ENCODE data around the gene LVRN.

LVRN gene

GRCh38 chr5:116023619-116024018 lies 61.3 kb downstream of the LVRN start:
- H3K4me1 ChIP-seq (ENCODE audit: control extremely low read depth in 1 of 4, control insufficient read depth in 4 of 4, insufficient read depth in 4 of 4, low read length in 3 of 4): no peaks in the 10 kb centered on the region
- DNase-seq: no peak
- no peaks in the 10 kb centered on the region for H3K9me3 ChIP-seq (ENCODE audit: control extremely low read depth in 1 of 5, control insufficient read depth in 4 of 5, insufficient read depth in 2 of 5, low read depth in 1 of 5, low read length in 4 of 5)
- H3K27me3 ChIP-seq (replicated peaks in 2 of 5; ENCODE audit: control insufficient read depth in 4 of 5, insufficient read depth in 5 of 5, low read length in 4 of 5): no peaks in the 10 kb centered on the region
- no peak overlapping the region for H3K27ac ChIP-seq (ENCODE audit: insufficient read depth in 1 of 2, low read depth in 1 of 2, low read length in 2 of 2, poor library complexity in 1 of 2, severe bottlenecking in 2 of 2)
- no peaks in the 10 kb centered on the region for H3K36me3 ChIP-seq (ENCODE audit: control insufficient read depth in 4 of 4, insufficient read depth in 4 of 4, low read length in 3 of 4)
- ChIA-PET CTCF (no interaction called here), POLR2A (no interaction called here)
- H3K4me3 ChIP-seq (ENCODE audit: control insufficient read depth in 1 of 7, extremely low read depth in 1 of 7, insufficient read depth in 4 of 7, low read depth in 2 of 7, low read length in 6 of 7): no peak overlapping the region

DNA sequence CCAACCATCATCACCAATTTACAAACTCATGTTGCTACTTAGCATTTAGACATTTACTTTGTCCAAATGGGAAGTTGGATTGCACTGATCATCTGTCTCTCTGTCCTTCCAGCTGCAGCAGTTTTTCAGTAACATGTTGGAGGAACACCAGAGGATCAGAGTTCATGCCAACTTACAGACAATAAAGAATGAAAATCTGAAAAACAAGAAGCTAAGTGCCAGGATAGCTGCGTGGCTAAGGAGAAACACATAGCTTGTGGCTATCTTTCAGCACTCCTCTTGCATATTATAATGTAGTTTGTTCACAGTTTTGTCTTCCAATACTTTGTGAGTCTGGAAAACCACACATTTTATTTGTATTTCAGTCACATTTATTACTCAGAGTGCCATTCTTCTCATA lies 63.6 kb downstream of the LVRN start:
- H3K27ac ChIP-seq (ENCODE audit: insufficient read depth in 1 of 2, low read depth in 1 of 2, low read length in 2 of 2, poor library complexity in 1 of 2, severe bottlenecking in 2 of 2): no peak overlapping the region
- POLR2A ChIA-PET: no interaction called here
- CTCF ChIA-PET: no interaction called here

DNA sequence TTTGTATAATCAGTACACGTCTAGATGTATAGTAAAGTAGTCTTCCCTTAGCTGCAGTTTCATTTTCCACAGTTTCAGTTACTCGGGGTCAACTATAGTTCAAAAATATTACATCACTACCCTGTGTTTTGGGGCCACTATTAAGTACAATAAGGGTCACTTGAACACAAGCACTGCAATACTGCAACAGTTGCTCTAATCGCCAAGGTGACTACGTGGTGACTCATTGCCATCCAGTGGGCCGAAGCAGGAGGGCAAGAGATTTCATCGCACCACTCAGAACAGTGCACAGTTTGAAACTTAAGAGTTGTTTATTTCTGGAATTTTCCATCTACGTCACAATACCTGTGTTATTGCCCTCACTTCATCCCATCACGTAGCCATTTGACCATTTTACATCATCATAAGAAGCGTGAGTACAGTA lies 69.8 kb downstream of the LVRN start, which contains the start of gene ARL14EPL:
Gene ARL14EPL, plus strand, starts transcription at position 379 of the 424 bp plus-strand sequence. CDS start 18,994 bp downstream, outside the sequence.
- Histone ChIP-seq H3K4me1 (ENCODE audit: control extremely low read depth in 1 of 4, control insufficient read depth in 4 of 4, insufficient read depth in 4 of 4, low read length in 3 of 4) (peaks cover 0 to 5% (median 2%) of the 10 kb centered on the region in 4 experiments), H3K27ac (ENCODE audit: insufficient read depth in 1 of 2, low read depth in 1 of 2, low read length in 2 of 2, poor library complexity in 1 of 2, severe bottlenecking in 2 of 2) (no peak within 1 kb of the TSS), H3K4me3 (ENCODE audit: control insufficient read depth in 1 of 7, extremely low read depth in 1 of 7, insufficient read depth in 4 of 7, low read depth in 2 of 7, low read length in 6 of 7) (no peak within 1 kb of the TSS), H3K9me3 (ENCODE audit: control extremely low read depth in 1 of 5, control insufficient read depth in 4 of 5, insufficient read depth in 2 of 5, low read depth in 1 of 5, low read length in 4 of 5) (no peaks in the 10 kb centered on the region), H3K27me3 (replicated peaks in 2 of 5; ENCODE audit: control insufficient read depth in 4 of 5, insufficient read depth in 5 of 5, low read length in 4 of 5) (no peaks in the 10 kb centered on the region), H3K36me3 (ENCODE audit: control insufficient read depth in 4 of 4, insufficient read depth in 4 of 4, low read length in 3 of 4) (no peaks in the 10 kb centered on the region)
- POLR2A ChIA-PET: no interaction called here
- CTCF ChIA-PET: no interaction called here
- WGBS (ENCODE audit: insufficient coverage): 72% methylated on average over 6 of the region's 9 CpGs
- peak in 2 of 3 donors; percentile 48 to 71 for DNase-seq

More for the DNA sequence above, 63.6 kb downstream of the LVRN start:
- Histone ChIP-seq H3K4me1 (ENCODE audit: control extremely low read depth in 1 of 4, control insufficient read depth in 4 of 4, insufficient read depth in 4 of 4, low read length in 3 of 4) (no peaks in the 10 kb centered on the region), H3K9me3 (ENCODE audit: control extremely low read depth in 1 of 5, control insufficient read depth in 4 of 5, insufficient read depth in 2 of 5, low read depth in 1 of 5, low read length in 4 of 5) (no peaks in the 10 kb centered on the region), H3K4me3 (ENCODE audit: control insufficient read depth in 1 of 7, extremely low read depth in 1 of 7, insufficient read depth in 4 of 7, low read depth in 2 of 7, low read length in 6 of 7) (no peak overlapping the region), H3K36me3 (ENCODE audit: control insufficient read depth in 4 of 4, insufficient read depth in 4 of 4, low read length in 3 of 4) (no peaks in the 10 kb centered on the region), H3K27me3 (replicated peaks in 2 of 5; ENCODE audit: control insufficient read depth in 4 of 5, insufficient read depth in 5 of 5, low read length in 4 of 5) (no peaks in the 10 kb centered on the region)
- WGBS (ENCODE audit: insufficient coverage): 100% methylated on average over 1 of the region's 1 CpG
- DNase-seq: no peak

GRCh38 chr5:116032991-116033390 lies 70.7 kb downstream of the LVRN start:
- ChIA-PET CTCF (no interaction called here), POLR2A (no interaction called here)
- no peaks in the 10 kb centered on the region for H3K36me3 ChIP-seq (ENCODE audit: control insufficient read depth in 4 of 4, insufficient read depth in 4 of 4, low read length in 3 of 4)
- H3K4me3 ChIP-seq (ENCODE audit: control insufficient read depth in 1 of 7, extremely low read depth in 1 of 7, insufficient read depth in 4 of 7, low read depth in 2 of 7, low read length in 6 of 7): no peak overlapping the region
- no peaks in the 10 kb centered on the region for H3K9me3 ChIP-seq (ENCODE audit: control extremely low read depth in 1 of 5, control insufficient read depth in 4 of 5, insufficient read depth in 2 of 5, low read depth in 1 of 5, low read length in 4 of 5)
- peaks cover 0 to 12% (median 5%) of the 10 kb centered on the region in 4 experiments for H3K4me1 ChIP-seq (ENCODE audit: control extremely low read depth in 1 of 4, control insufficient read depth in 4 of 4, insufficient read depth in 4 of 4, low read length in 3 of 4)
- no peak for DNase-seq
- H3K27me3 ChIP-seq (replicated peaks in 2 of 5; ENCODE audit: control insufficient read depth in 4 of 5, insufficient read depth in 5 of 5, low read length in 4 of 5): no peaks in the 10 kb centered on the region
- H3K27ac ChIP-seq (ENCODE audit: insufficient read depth in 1 of 2, low read depth in 1 of 2, low read length in 2 of 2, poor library complexity in 1 of 2, severe bottlenecking in 2 of 2): no peak overlapping the region
- WGBS (ENCODE audit: insufficient coverage): no CpG with 5 or more reads among the region's 3 CpGs

DNA sequence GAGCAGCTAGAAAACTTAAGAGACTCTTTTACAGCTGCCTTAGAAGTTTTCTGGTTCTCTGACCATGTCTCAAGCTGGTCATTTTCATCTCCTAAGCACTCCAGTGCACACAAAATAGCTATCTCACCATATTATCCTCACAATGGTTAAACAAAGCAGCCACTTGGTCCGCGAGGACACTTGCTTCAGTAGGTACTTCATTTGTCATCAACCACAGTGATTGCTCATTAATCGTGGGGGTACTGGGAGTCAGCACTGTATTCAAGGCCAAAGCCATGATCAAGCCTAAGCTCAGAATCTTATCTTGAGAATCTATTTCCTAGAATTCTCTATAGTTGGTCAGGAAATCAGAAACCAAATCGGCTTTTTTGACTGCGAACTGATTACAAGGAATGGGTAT lies 72.8 kb downstream of the LVRN start:
- Histone ChIP-seq H3K27ac (ENCODE audit: insufficient read depth in 1 of 2, low read depth in 1 of 2, low read length in 2 of 2, poor library complexity in 1 of 2, severe bottlenecking in 2 of 2) (no peak overlapping the region), H3K36me3 (ENCODE audit: control insufficient read depth in 4 of 4, insufficient read depth in 4 of 4, low read length in 3 of 4) (no peaks in the 10 kb centered on the region), H3K9me3 (ENCODE audit: control extremely low read depth in 1 of 5, control insufficient read depth in 4 of 5, insufficient read depth in 2 of 5, low read depth in 1 of 5, low read length in 4 of 5) (no peaks in the 10 kb centered on the region), H3K27me3 (replicated peaks in 2 of 5; ENCODE audit: control insufficient read depth in 4 of 5, insufficient read depth in 5 of 5, low read length in 4 of 5) (no peaks in the 10 kb centered on the region), H3K4me1 (ENCODE audit: control extremely low read depth in 1 of 4, control insufficient read depth in 4 of 4, insufficient read depth in 4 of 4, low read length in 3 of 4) (peaks cover 11 to 26% (median 15%) of the 10 kb centered on the region in 4 experiments), H3K4me3 (ENCODE audit: control insufficient read depth in 1 of 7, extremely low read depth in 1 of 7, insufficient read depth in 4 of 7, low read depth in 2 of 7, low read length in 6 of 7) (no peak overlapping the region)
- no peak for DNase-seq
- CTCF ChIA-PET: interaction anchor here (1.5 kb wide), 1 partner anchor 33 kb away, joined by 4 read pairs; no protein-coding TSS in a partner anchor
- POLR2A ChIA-PET: no interaction called here
- WGBS (ENCODE audit: insufficient coverage): 94% methylated on average over 2 of the region's 5 CpGs

GRCh38 chr5:116037236-116037822 lies 75.1 kb downstream of the LVRN start:
- 95% methylated on average over 2 of the region's 3 CpGs for WGBS (ENCODE audit: insufficient coverage)
- Histone ChIP-seq H3K36me3 (ENCODE audit: control insufficient read depth in 4 of 4, insufficient read depth in 4 of 4, low read length in 3 of 4) (no peaks in the 10 kb centered on the region), H3K4me1 (ENCODE audit: control extremely low read depth in 1 of 4, control insufficient read depth in 4 of 4, insufficient read depth in 4 of 4, low read length in 3 of 4) (peaks cover 11 to 26% (median 13%) of the 10 kb centered on the region in 4 experiments), H3K27me3 (replicated peaks in 2 of 5; ENCODE audit: control insufficient read depth in 4 of 5, insufficient read depth in 5 of 5, low read length in 4 of 5) (no peaks in the 10 kb centered on the region), H3K9me3 (ENCODE audit: control extremely low read depth in 1 of 5, control insufficient read depth in 4 of 5, insufficient read depth in 2 of 5, low read depth in 1 of 5, low read length in 4 of 5) (no peaks in the 10 kb centered on the region), H3K27ac (ENCODE audit: insufficient read depth in 1 of 2, low read depth in 1 of 2, low read length in 2 of 2, poor library complexity in 1 of 2, severe bottlenecking in 2 of 2) (no peak overlapping the region), H3K4me3 (ENCODE audit: control insufficient read depth in 1 of 7, extremely low read depth in 1 of 7, insufficient read depth in 4 of 7, low read depth in 2 of 7, low read length in 6 of 7) (no peak overlapping the region)
- POLR2A ChIA-PET: no interaction called here
- CTCF ChIA-PET: no interaction called here
- peak in 2 of 3 donors; percentile 9 to 14 for DNase-seq

DNA sequence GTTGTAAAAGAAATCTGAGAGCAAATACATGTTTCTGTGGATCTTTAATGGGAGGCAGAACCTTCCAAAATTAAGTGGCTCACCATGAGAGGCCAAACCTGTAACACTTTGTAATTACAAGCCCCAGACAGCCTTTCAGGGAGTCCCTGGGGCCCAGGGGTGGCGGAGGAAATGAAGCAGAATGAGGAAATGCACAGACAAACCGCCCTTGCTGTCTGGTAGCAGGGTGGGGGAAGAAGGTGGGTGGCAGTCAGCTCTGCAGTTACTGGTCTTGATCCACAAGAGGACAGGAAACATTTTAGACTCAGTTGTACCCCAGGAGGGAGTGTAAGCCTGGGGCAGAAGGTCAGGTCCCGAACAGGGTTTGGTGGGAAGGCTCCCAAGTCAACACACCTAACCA lies 76.5 kb downstream of the LVRN start:
- Histone ChIP-seq H3K4me3 (ENCODE audit: control insufficient read depth in 1 of 7, extremely low read depth in 1 of 7, insufficient read depth in 4 of 7, low read depth in 2 of 7, low read length in 6 of 7) (peak overlapping the region in 1 of 7 experiments; percentile 39), H3K27ac (ENCODE audit: insufficient read depth in 1 of 2, low read depth in 1 of 2, low read length in 2 of 2, poor library complexity in 1 of 2, severe bottlenecking in 2 of 2) (no peak overlapping the region), H3K4me1 (ENCODE audit: control extremely low read depth in 1 of 4, control insufficient read depth in 4 of 4, insufficient read depth in 4 of 4, low read length in 3 of 4) (peaks cover 11 to 22% (median 13%) of the 10 kb centered on the region in 4 experiments), H3K27me3 (replicated peaks in 2 of 5; ENCODE audit: control insufficient read depth in 4 of 5, insufficient read depth in 5 of 5, low read length in 4 of 5) (no peaks in the 10 kb centered on the region), H3K9me3 (ENCODE audit: control extremely low read depth in 1 of 5, control insufficient read depth in 4 of 5, insufficient read depth in 2 of 5, low read depth in 1 of 5, low read length in 4 of 5) (no peaks in the 10 kb centered on the region), H3K36me3 (ENCODE audit: control insufficient read depth in 4 of 4, insufficient read depth in 4 of 4, low read length in 3 of 4) (no peaks in the 10 kb centered on the region)
- POLR2A ChIA-PET: no interaction called here
- peak; percentile 9 to 64 (median 48) for DNase-seq
- CTCF ChIA-PET: no interaction called here
- WGBS (ENCODE audit: insufficient coverage): 20% methylated on average over 2 of the region's 3 CpGs
